DMS53 treated with DMSO at 0.1 percent for 48 hours (cell line): Measurements from ENCODE around the gene SLF1.
"Not testable (repeated sequence)": the region's sequence is repeated elsewhere in the genome, so short reads cannot be mapped to it uniquely, and the experiment has no call there.

ENCODE experiments used
- DNase-seq: peaks from one replicate; lab custom pipeline; 2025; ENCODE audit not compliant: unreplicated experiment; lab: John Stamatoyannopoulos, UW

Gene SLF1

DNA sequence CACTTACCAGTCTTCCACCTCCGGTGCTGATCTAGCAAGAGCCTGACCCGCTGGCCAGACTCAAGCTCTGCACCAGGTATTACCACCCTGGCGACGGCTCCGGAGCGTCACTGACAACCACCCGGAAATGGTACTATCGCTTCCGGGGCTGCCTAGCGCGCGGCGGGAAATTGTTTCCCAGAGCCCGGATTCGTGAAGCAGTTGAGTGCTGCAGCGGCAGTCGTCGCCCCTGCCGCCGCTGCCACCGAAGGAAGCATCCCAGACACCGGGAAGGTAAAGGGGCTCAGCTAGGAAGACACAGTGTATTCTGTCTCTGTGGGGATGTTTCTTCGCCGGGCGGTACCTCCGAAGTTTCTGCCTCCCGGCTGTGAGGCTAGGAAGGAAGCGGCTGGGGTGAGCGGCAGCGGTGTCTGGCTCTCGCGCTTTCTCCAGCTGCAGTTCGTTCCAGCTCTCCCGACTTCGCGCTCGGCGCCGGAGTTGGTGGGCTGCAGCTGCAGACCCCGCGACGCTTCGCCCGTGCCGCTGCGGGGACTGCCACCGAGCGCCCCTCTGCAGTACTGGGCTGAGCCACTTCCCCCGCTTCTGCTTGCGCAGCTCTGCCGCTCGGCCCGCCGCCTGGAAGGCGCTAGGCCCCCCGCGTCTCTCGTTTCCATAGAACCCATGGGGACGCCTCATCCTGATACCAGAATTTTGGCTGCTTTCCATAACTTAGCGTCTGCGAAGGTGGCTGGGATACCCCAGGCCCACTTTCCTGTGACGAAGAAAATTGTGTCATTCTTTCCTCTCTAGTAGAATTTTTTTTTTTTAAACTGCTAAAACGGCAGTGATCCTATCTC, at the start of gene SLF1, which contains the start of gene KIAA0825:
SLF1 (plus strand) TSS at position 177 of the 836 bp plus-strand sequence. CDS start 10,142 bp downstream, outside the sequence.
KIAA0825 (minus strand) TSS at position 112 of the 836 bp plus-strand sequence. CDS start 81,478 bp downstream, outside the sequence.
- DNase-seq: peak; percentile 87

DNA sequence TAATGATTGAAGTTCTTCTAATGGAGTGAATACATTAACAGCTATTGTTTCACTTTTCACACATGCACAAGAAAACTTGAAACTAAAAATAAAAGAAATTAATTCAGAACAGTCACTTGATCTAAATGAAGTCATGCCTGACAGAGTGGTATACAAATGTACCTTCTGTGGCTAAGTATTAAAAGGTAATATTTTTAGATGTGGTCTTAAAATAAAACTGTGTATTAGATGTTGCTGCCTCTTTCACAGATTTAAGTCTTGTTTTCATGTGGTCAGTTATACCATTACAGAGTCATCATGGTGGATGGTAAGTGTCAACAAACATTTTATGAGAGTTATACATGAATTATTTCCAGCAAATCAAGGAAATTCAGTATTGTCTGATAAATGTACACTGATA, 47.1 kb upstream of the SLF1 start:
- DNase-seq: no peak

DNA sequence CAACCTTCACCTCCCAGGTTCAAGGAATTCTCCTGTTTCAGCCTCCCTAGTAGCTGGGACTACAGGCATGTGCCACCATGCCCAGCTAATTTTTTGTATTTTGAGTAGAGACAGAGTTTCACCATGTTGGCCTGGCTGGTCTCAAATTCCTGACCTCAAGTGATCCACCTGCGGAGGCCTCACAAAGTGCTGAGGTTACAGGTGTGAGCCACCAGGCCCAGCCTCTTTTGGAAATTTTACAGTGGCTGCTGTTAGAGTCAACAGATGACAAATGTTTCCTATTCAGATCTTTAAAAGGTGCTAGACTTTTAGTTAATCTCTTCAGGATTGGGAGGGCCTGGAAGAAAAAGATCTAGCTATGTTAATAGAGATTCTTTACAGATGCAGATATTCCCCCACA, 45.1 kb upstream of the SLF1 start:
- not testable (repeated sequence) for DNase-seq

DNA sequence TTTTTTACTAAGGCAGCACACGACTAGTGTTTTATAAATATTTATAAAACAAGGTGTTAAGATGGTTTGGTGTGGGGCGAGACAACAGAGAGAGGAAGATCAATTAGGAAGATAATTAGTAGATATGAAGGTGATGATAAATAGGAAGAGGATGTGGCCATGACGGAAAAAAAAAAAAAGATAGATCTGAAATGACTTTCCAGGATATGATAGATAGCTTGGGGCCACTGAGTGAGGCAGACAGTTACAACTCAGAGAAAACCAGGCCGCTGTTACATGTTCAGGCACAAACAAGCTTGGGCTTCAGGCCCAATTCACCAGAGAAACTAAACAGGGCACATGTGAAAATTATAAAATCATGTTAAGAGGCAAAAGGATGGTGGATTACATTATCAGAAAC, 43.3 kb upstream of the SLF1 start:
- no peak for DNase-seq

DNA sequence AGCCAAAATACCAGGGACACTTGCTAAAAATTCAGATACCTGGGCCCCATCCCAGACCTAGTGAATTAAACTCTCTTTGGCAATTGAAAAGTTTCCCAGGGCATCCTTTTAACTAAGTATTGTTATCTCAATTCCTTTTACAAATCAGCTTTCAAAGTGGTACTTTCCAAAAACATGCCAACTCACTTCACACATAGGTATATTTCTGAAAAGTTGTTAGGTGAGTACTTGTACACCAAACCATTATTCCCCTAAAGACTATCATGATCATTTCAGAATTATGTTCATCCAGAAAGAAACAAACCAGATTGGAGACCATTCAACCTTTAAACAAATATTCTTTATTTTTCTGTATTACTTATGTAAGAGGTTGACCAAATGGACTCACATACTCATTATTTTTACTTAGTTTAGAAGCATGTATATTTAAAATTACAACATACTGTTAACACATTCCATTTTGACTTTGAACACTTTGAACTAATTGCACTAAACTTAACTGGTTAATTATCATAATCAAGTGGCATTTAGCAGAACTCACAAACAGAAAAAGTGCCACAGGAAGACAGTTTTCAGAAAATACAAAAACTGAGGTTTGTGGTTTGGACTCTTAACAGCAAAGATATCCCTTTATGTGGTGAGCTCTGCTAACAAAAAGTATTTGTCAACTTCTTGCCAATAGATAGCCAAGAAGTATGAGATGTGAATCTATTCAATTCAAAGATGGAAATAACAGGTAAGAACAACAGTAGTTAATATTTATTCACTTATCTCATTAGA, 40.8 kb upstream of the SLF1 start:
- no peak for DNase-seq

DNA sequence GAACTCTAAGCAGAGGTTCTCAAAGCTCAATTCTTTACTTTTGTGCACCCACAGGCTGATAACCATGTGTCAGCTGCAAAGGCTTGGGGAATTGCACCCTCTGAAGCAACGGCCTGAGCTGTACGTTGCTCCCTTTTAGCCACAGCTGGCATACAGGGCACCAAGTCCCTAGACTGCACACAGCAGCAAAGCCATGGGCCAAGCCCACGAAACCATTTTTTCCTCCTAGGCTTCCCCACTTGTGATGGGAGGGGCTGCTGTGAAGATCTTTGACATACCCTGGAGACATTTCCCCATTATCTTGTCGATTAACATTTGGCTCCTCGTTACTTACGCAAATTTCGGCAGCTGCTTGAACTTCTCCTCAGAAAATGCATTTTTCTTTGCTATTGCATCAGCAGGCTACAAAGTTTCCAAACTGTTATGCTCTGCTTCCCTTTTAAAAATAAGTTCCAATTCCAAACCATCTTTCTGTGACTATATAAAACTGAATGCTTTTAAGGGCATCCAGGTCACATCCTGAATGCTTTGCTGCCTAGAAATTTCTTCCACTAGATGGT, 23.1 kb upstream of the SLF1 start:
- DNase-seq: no peak

GRCh38 chr5:94613583-94613982, 4.9 kb upstream of the SLF1 start:
- DNase-seq: peak; percentile 10

DNA sequence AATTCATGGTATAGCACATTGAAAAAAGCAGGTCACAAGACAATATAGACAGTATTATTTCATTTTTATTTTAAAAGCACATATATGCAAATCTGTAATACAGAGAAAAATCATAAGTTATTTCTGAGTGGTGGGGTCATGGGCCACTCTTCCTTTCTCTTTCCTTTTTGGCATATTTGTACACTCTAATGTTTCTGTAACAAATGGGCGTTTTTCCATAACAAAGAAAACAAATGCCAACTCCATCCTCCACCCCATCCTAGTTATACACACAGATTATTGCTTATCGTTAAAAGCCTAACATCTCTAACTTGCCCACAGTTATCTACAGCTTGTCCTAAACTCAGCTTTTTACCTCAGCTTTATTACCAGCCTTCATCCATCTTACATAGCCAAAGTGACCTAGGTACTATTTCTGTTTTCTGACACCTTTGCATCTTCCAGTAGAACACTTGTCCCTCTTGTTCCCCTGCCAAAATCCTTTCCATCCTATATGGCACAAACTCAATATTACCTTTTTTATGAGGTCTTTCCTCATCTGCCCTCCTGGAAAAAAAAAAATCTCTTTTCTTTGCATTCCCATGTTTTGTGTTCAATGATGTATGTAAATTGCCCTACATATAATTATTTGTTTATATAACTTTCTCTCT, 4.2 kb upstream of the SLF1 start:
- no peak for DNase-seq

- DNase-seq: no peak
Observed at GRCh38 chr5:94615862-94616261, 2.6 kb upstream of the SLF1 start.

- no peak for DNase-seq
Observed at GRCh38 chr5:94618029-94618492, 408 bp upstream of the SLF1 start.

DNA sequence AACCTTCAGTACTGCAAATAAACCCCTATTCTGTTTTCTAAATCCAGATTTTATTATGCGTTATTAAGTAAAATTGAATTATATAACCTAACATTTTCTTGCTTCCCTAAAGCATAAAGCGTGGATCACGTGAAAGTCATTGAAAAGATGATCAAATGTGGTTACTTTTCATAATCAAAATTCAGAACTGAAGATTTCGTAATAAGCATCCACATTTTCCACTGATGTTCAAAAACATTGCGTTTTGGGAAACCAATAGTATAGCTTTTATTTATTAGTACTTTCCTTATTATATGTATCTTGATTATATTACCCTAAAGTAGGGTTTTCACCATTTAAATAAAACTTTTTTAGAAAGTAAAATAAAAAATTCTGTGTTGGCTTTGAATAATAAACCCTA, 1.8 kb downstream of the SLF1 start:
- no peak for DNase-seq

DNA sequence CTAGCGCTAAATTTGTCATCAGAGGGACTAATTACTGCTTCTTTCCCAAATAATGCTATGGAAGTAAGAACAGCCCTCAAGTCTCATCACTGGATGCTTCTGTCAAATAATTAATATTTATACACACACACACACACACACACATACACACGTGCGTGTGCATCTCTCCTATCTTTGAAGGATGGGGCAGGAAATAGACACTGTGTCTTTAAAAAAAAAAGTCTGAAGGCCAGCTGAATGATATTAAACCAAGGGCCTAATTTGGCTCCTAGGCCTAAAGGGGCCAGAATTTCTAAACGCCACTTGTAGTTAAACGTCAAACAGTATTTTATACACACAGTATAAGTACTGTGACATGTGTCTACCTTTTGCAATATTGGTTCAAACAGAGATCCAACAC, 3.3 kb downstream of the SLF1 start:
- no peak for DNase-seq

GRCh38 chr5:94623011-94623410, 4.5 kb downstream of the SLF1 start:
- DNase-seq: no peak

DNA sequence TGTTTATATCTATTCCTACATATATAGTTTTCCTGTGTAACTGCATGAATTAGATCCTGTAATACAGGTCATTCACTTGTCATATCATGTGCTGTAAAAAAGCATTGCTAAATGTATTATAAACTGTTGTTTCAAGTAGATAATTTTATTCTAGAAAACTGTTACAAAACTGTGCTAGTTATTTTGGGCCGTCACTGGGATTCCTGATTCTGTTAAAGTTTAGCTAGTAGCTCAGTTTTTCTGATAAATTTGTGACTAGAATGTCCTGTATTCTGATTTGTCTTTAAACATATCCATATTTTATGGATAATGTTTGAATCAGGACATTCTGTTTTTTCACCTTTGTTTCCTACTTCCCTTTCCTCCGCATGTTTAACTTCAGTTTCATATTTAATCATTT, 5.4 kb downstream of the SLF1 start:
- DNase-seq: no peak

GRCh38 chr5:94627191-94627590, 8.7 kb downstream of the SLF1 start:
- no peak for DNase-seq

DNA sequence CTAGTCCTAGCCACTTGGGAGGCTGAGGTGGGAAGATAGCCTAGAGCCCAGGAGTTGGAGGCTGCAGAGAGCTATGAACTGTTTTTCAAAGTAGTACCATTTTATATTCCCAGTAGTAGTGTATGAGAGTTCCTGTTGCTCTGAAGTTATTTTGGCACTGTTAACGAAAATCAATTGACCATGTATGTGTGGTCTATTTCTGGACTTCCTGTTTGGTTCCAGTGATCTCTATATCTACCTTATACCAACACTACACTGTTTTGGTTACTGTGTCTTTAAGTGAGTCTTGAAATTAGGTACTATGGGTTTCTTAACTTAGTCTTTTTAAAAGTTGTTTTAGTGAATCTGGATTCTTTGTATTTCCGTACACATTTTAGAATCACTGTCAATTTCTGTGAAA, 13.6 kb downstream of the SLF1 start:
- no peak for DNase-seq

DNA sequence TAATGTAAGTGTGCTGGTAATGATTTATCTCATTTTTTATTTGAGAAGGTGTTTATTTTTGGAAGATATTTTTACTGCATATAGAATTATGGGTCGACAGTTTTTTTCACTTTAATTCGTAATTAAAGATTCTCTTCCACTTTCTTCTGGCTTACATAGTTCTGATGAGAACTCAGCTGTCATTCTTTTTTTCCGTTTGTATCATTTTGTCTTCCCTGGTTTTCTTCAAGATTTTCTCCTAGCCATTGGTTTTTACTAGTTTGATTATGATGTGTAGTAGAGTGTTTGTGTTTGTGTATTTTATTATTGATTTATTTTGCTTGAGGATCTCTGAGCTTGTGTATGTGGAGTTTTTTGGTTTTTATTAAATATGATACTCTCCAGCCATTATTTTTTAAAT, 21.7 kb downstream of the SLF1 start:
- DNase-seq: no peak

DNA sequence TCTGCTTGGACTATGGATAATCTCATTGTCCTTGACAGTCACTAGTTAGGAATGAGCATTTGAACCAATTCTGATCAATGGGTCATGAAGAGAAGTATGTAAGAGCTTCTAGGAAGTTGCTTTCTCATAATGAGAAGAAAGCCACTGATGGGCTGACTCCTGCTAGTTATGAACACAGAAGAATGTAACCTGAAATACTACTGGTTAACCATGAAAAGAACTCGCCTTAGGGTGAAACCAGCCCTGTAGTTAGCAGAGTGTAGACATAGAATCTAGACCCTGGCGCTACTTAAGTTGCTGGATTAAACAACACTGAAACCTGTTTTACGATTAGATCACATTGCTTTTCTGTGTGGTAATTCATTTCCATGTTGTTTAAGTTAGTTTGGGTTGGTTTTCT, 26.6 kb downstream of the SLF1 start:
- no peak for DNase-seq

- DNase-seq: no peak
Observed at GRCh38 chr5:94646758-94647157, 28.3 kb downstream of the SLF1 start.

DNA sequence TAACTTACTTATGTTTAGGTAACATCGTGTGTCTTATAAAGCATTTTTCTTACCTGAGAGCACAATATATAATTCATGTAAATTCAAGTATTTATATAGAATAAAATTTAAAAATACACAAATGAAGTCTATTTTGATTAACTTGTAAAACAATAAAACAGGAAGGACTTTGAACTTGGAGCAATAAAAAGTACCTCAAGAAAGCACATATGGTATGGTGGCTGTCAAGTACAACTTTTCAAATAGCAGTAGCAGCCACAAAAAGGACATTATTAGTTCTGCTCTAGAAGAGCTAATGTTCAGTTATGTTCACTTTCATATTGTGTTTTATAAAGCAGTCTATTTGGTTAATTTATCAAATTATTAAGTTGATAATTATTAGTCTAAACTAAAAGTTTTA, 31.4 kb downstream of the SLF1 start:
- no peak for DNase-seq

DNA sequence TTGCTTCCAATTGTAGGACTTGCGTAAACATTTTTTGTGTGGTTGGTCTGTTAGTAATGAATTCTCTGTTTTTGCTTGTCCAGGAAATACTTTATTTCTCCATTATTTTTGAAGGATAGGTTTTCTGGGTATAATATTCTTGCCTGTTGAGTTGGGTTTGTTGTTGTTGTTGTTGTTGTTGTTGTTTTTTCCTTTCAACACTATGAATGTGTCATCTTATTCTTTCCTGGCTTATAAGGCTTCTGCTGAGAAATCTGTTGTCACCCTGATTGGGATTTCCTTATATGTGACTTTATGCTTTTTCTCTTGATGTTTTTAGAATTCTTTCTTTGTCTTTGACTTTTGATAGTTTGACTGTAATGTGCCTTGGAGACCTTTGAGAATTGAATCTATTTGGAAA, 39.8 kb downstream of the SLF1 start:
- no peak for DNase-seq
